HG02759 (cell line): ENCODE results near the gene PLCB3.

Experiments used
- ATAC-seq: cut with Tn5 transposase; IDR thresholded peaks from one replicate; pipeline ENCODE4 v1.9.1; 2021; ENCODE audit warnings: mild to moderate bottlenecking, moderate library complexity; ENCODE audit not compliant: unreplicated experiment

PLCB3 gene

DNA sequence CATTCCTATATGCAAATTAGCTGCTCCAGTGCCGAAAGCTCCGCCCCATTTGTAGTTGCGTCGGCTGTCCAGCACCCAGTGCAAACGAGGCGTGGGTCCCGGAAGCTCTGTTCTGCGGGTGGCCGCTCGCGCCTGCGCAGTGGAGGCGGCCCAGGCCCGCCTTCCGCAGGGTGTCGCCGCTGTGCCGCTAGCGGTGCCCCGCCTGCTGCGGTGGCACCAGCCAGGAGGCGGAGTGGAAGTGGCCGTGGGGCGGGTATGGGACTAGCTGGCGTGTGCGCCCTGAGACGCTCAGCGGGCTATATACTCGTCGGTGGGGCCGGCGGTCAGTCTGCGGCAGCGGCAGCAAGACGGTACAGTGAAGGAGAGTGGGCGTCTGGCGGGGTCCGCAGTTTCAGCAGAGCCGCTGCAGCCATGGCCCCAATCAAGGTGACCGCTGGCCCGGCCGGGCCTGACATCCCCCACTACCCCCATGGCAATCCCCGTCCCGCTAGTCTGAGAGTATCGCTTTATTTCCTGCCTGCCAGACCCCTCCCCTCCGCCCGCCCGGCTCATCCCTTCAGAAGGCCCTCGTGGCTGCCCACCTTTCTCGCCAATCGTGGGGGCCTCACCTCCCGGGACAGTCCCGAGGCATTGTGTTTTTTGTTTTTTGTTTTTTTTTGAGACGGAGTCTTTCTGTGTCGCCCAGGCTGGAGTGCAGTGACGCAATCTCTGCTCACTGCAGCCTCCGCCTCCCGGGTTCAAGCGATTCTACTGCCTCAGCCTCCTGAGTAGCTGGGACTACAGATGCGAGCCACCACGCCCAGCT lies 66.8 kb downstream of the PLCB3 start, which contains the start of gene PRDX5:
PRDX5 (plus strand) TSS at position 161 of the 805 bp plus-strand sequence; CDS start at position 256, 95 bp downstream.
- peak; percentile 81 for ATAC-seq
